GM12878 (cell line): ENCODE measurements around the gene ARAP3. TPM values are rescaled to one million over a fixed set of nuclear protein-coding genes. Genes with fewer than 3 reads are reported as not detected.
A peak's percentile ranks its signal among the peaks of the same experiment; 100 is the strongest.

ENCODE experiments used
- ATAC-seq: fragments of 200-7000 bp; cut with Tn5 transposase; 3 replicates; pipeline ENCODE4 v1.9.1; 2020; ENCODE audit warnings: mild to moderate bottlenecking, moderate library complexity
- BruUV-seq: library from RNA; stranded (reverse); fragments of 400-500 nt; replicated peaks from 2 replicates; lab custom pipeline; 2021; lab: Mats Ljungman, UMichigan
- CTCF ChIA-PET: fragments of 300-600 bp; sonication (Branson Sonifier 250); formaldehyde crosslinking; extraction: SDS; loops from one replicate; lab custom pipeline; 2021; ENCODE audit warnings: inconsistent platforms; lab: Yijun Ruan, JAX
- POLR2A ChIA-PET: fragments of 350-600 bp; formaldehyde crosslinking; extraction: SDS; loops from one replicate; lab custom pipeline; 2021; ENCODE audit warnings: inconsistent platforms; lab: Charles Lee
- RAD21 ChIA-PET: fragments of 300-600 bp; sonication (Branson Sonifier 250); formaldehyde crosslinking; loops from one replicate; lab custom pipeline; 2023; ENCODE audit warnings: antibody characterized with exemption; ENCODE audit not compliant: unreplicated experiment; lab: Charles Lee
- SMC1A ChIA-PET: fragments of 300-600 bp; sonication (Branson Sonifier 250); formaldehyde crosslinking; loops from one replicate; lab custom pipeline; 2023; ENCODE audit not compliant: unreplicated experiment, uncharacterized antibody; lab: Charles Lee
- DNase-seq: peaks from one replicate; pipeline ENCODE4 v3.0.0-alpha.2; 2011; ENCODE audit warnings: low read depth, low spot score
- FAIRE-seq: peaks from 3 replicates; lab custom pipeline; 2011; peaks lifted over from hg19 to GRCh38; lab: Jason Lieb, UNC
- H2AFZ ChIP-seq: 2 replicates; pipeline ENCODE4 v1.6.0; 2011; ENCODE audit warnings: low read depth, low read length, control low read depth; ENCODE audit not compliant: control insufficient read depth
- H3K27ac ChIP-seq: 2 replicates; pipeline ENCODE4 v1.5.1; 2011; ENCODE audit warnings: control low read depth; ENCODE audit not compliant: control insufficient read depth, insufficient read depth
- H3K27me3 ChIP-seq, 2 experiments: replicated peaks in 1 of 2; 2 replicates each; pipeline versions ENCODE4 v1.6.0 to v1.6.1; 2011; ENCODE audit warnings: low read length in 1 of 2; ENCODE audit not compliant: control insufficient read depth in 2 of 2, insufficient read depth in 2 of 2
- H3K36me3 ChIP-seq, 2 experiments: 2 replicates each; pipeline ENCODE4 v1.5.1; 2011; ENCODE audit warnings: low read length in 1 of 2; ENCODE audit not compliant: control insufficient read depth in 2 of 2, insufficient read depth in 2 of 2
- H3K4me1 ChIP-seq: 2 replicates; pipeline ENCODE4 v1.6.1; 2011; ENCODE audit warnings: mild to moderate bottlenecking, low read length, moderate library complexity, mixed read lengths; ENCODE audit not compliant: control insufficient read depth, insufficient read depth
- H3K4me2 ChIP-seq: 2 replicates; pipeline ENCODE4 v1.6.0; 2011; ENCODE audit warnings: control low read depth; ENCODE audit not compliant: control insufficient read depth, insufficient read depth
- H3K4me3 ChIP-seq: fragments of 200-600 bp; sonication (generic); 2 replicates; pipeline ENCODE4 v1.5.1; 2016
- H3K79me2 ChIP-seq: 2 replicates; pipeline ENCODE4 v1.6.0; 2011; ENCODE audit warnings: low read length; ENCODE audit not compliant: control insufficient read depth, insufficient read depth
- H3K9ac ChIP-seq: 2 replicates; pipeline ENCODE4 v1.8.0; 2011; ENCODE audit warnings: low read length, control low read depth, mixed read lengths; ENCODE audit not compliant: control insufficient read depth, insufficient read depth
- H3K9me3 ChIP-seq: replicated peaks from 3 replicates; pipeline ENCODE4 v1.5.1; 2011; ENCODE audit warnings: mild to moderate bottlenecking, low read length; ENCODE audit not compliant: control insufficient read depth, insufficient read depth
- H4K20me1 ChIP-seq: 2 replicates; pipeline ENCODE4 v1.6.0; 2011; ENCODE audit not compliant: control insufficient read depth, insufficient read depth
- ATF7 ChIP-seq: fragments of 450-650 bp; IDR thresholded peaks from 2 replicates; pipeline ENCODE4 v1.6.1; 2016; ENCODE audit warnings: low read depth, mild to moderate bottlenecking
- EP300 ChIP-seq, 2 experiments: fragments of 150-350 bp in 1 of 2; IDR thresholded peaks; 2 replicates each; pipeline ENCODE4 v1.6.1; 2011 to 2012; ENCODE audit warnings: low read depth in 2 of 2, low read length in 2 of 2, borderline replicate concordance in 1 of 2, improper control_type of control experiment in 1 of 2, inconsistent platforms in 1 of 2; ENCODE audit not compliant: control insufficient read depth in 1 of 2
- MEF2A ChIP-seq: IDR thresholded peaks from 2 replicates; pipeline ENCODE4 v1.6.1; 2011; ENCODE audit warnings: low read depth, mild to moderate bottlenecking, low read length, moderate library complexity; ENCODE audit not compliant: insufficient read depth
- POLR2A ChIP-seq: IDR thresholded peaks from 2 replicates; pipeline ENCODE4 v1.6.1; 2011; ENCODE audit warnings: low read depth, mild to moderate bottlenecking, low read length
- POU2F2 ChIP-seq: IDR thresholded peaks from 3 replicates; pipeline ENCODE4 v1.6.1; 2011; ENCODE audit warnings: low read depth, mild to moderate bottlenecking, low read length, borderline replicate concordance
- RAD21 ChIP-seq: IDR thresholded peaks from 2 replicates; pipeline ENCODE4 v1.6.1; 2011; ENCODE audit warnings: mild to moderate bottlenecking, low read depth, low read length, moderate library complexity; ENCODE audit not compliant: insufficient read depth
- RFX5 ChIP-seq: IDR thresholded peaks from 2 replicates; pipeline ENCODE4 v1.6.1; 2011; ENCODE audit warnings: low read depth, low read length, improper control_type of control experiment
- RUNX3 ChIP-seq: IDR thresholded peaks from 2 replicates; pipeline ENCODE4 v1.6.1; 2012; ENCODE audit warnings: low read length, inconsistent platforms
- SUPT20H ChIP-seq: IDR thresholded peaks from 2 replicates; pipeline ENCODE4 v1.6.1; 2011; ENCODE audit warnings: low read depth, mild to moderate bottlenecking, low read length, moderate library complexity, borderline replicate concordance; ENCODE audit not compliant: control insufficient read depth
- TCF12 ChIP-seq: IDR thresholded peaks from 2 replicates; pipeline ENCODE4 v1.6.1; 2011; ENCODE audit warnings: low read depth, mild to moderate bottlenecking, low read length
- WRNIP1 ChIP-seq: IDR thresholded peaks from 2 replicates; pipeline ENCODE4 v1.6.1; 2011; ENCODE audit warnings: low read depth, low read length, improper control_type of control experiment, borderline replicate concordance
- YBX1 ChIP-seq: fragments of 450-650 bp; IDR thresholded peaks from 2 replicates; pipeline ENCODE4 v1.6.1; 2016; ENCODE audit warnings: antibody characterized with exemption
- WGBS: methylation state at CpG from one replicate; pipeline ENCODE4 v1.1.6; 2016; ENCODE audit warnings: low lambda C conversion rate; ENCODE audit not compliant: insufficient replicate concordance, insufficient coverage; ENCODE audit errors: missing lambda C conversion rate; 5-methylcytosine and 5-hydroxymethylcytosine counted together
- in situ Hi-C: fragments of 300-500 bp; cut with MboI; formaldehyde crosslinking; loops from 9 replicates; pipeline ENCODE4 v1.14.3; 2018; ENCODE audit warnings: mixed read lengths
- intact Hi-C: fragments of 100-400 bp; cut with micrococcal nuclease; formaldehyde crosslinking; loops from one replicate; pipeline ENCODE4 v1.14.2; 2022; ENCODE audit not compliant: unreplicated experiment
- polyA plus RNA-seq, 11 experiments: library from polyadenylated mRNA; depleted of rRNA in 4 of 11; unstranded in 6 of 11; stranded (reverse) in 5 of 11; fragments of >200 nt; fragmentation: Nextera tagmentation in 4 of 11; fragmentation: Illumina TruSeq in 1 of 11; extraction: Ambion mirVana in 4 of 11; extraction: Trizol in 1 of 11; gene quantifications; 1 replicate in 1 of 11; 2 replicates in 10 of 11; pipeline versions ENCODE4 v1.2.1 to v1.2.3, GENCODE V29; 2011 to 2016; ENCODE audit warnings: inconsistent platforms in 2 of 11, missing spikeins in 2 of 11, low read depth in 1 of 11
- total RNA-seq, 4 experiments: library from RNA; depleted of rRNA in 3 of 4; stranded (reverse); fragments of >200 nt in 3 of 4; fragmentation: Illumina TruSeq in 1 of 4; extraction: Trizol in 1 of 4; gene quantifications; 2 replicates each; pipeline versions ENCODE4 v1.2.1 to v1.2.3, GENCODE V29; 2013 to 2021
- TF ChIP-seq, protein P1 (sequence below): fragments of 450-650 bp; IDR thresholded peaks from 2 replicates; pipeline ENCODE4 v1.6.1; 2017; ENCODE audit warnings: antibody characterized with exemption, mild to moderate bottlenecking, moderate library complexity
- TF ChIP-seq, protein P2 (sequence below), 3 experiments: IDR thresholded peaks in 2 of 3; conservative IDR thresholded peaks in 1 of 3; 2 replicates each; pipeline ENCODE4 v1.5.1; 2011; ENCODE audit warnings: low read depth in 3 of 3, low read length in 3 of 3, mild to moderate bottlenecking in 3 of 3, control low read depth in 2 of 3, moderate library complexity in 2 of 3, inconsistent platforms in 1 of 3, mixed read lengths in 1 of 3; ENCODE audit not compliant: control insufficient read depth in 2 of 3, insufficient read depth in 1 of 3; ENCODE audit errors: extremely low read depth in 1 of 3
- TF ChIP-seq, protein P3 (sequence below): fragments of 450-650 bp; IDR thresholded peaks from 2 replicates; pipeline ENCODE4 v1.6.1; 2018; ENCODE audit warnings: borderline replicate concordance, mild to moderate bottlenecking; ENCODE audit not compliant: partially characterized antibody

Gene ARAP3
- total and polyA plus RNA-seq, 10 of the 15 experiments (the other 5 are each of a cell fraction or from before 2014, with no cell fraction given) = 0.01 to 0.08 TPM; not detected in 8

DNA sequence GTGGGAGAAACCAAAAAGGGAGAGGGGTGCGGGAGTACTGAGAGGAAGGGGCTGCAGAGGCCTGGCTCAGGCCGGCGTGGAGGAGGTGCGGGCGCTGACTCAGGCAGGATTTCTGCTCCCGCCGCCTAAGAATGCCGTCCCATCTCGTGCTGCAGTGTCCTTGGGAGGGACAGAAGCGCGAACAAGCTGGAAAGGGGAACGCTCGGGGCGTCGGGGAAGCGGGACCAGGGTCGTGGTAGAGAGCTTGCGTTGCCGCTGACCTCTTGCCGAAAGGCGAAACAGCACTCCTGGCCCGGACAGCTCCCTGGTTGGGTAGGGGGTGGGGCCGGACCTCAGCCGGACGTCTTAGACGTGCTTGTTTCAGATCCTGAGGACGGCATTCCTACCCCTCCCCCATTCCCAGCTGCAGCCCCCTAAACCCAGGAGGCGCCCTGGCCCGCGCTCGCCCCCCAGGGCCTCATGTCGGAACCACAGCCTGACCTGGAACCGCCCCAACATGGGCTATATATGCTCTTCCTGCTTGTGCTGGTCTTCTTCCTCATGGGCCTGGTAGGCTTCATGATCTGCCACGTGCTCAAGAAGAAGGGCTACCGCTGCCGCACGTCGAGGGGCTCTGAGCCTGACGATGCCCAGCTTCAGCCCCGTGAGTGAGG lies 44.1 kb downstream of the ARAP3 start:
- Histone ChIP-seq H2AFZ (peak overlapping the region; percentile 95), H3K4me2 (peak overlapping the region; percentile 98), H3K9me3 (no peaks in the 10 kb centered on the region), H4K20me1 (no peaks in the 10 kb centered on the region), H3K9ac (peak overlapping the region; percentile 81), H3K27me3 (no peaks in the 10 kb centered on the region), H3K27ac (peak overlapping the region; percentile 86), H3K4me3 (peak overlapping the region; percentile 85), H3K4me1 (peaks cover 37% of the 10 kb centered on the region), H3K79me2 (peaks cover 46% of the 10 kb centered on the region), H3K36me3 (no peaks in the 10 kb centered on the region; a peak in 2 of 4 replicates)
- DNase-seq (no peak), ATAC-seq (peak; percentile 52), FAIRE-seq (no peak)
- intact Hi-C loops = loop anchor here (1.0 to 5.0 kb wide), 2 partner anchors 46 to 126 kb away; no protein-coding TSS in a partner anchor
- WGBS = 2% methylated on average over 40 of the region's 40 CpGs
- BruUV-seq = no TSS peak
- in situ Hi-C loops = no loop called here
- CTCF ChIA-PET = interaction anchor here (0.7 to 11.2 kb wide), 14 partner anchors 11 to 242 kb away, joined by 3 to 137 read pairs (median 10); partner anchors contain the start of genes DIAPH1 and FCHSD1
- RAD21 ChIA-PET = interaction anchor here (1.5 to 8.2 kb wide), 4 partner anchors 18 to 323 kb away, joined by 3 to 124 read pairs (median 48); partner anchors contain the start of gene DIAPH1
- SMC1A ChIA-PET = interaction anchor here (0.9 to 12.9 kb wide), 6 partner anchors 13 to 45 kb away, joined by 3 to 245 read pairs (median 10); partner anchors contain the start of genes DIAPH1 and FCHSD1
- POLR2A ChIA-PET = interaction anchor here (0.9 to 11.5 kb wide), 9 partner anchors 9 to 332 kb away, joined by 3 to 215 read pairs (median 10); partner anchors contain the start of genes DIAPH1, FCHSD1 and RNF14
- TF ChIP-seq, protein P1, sequence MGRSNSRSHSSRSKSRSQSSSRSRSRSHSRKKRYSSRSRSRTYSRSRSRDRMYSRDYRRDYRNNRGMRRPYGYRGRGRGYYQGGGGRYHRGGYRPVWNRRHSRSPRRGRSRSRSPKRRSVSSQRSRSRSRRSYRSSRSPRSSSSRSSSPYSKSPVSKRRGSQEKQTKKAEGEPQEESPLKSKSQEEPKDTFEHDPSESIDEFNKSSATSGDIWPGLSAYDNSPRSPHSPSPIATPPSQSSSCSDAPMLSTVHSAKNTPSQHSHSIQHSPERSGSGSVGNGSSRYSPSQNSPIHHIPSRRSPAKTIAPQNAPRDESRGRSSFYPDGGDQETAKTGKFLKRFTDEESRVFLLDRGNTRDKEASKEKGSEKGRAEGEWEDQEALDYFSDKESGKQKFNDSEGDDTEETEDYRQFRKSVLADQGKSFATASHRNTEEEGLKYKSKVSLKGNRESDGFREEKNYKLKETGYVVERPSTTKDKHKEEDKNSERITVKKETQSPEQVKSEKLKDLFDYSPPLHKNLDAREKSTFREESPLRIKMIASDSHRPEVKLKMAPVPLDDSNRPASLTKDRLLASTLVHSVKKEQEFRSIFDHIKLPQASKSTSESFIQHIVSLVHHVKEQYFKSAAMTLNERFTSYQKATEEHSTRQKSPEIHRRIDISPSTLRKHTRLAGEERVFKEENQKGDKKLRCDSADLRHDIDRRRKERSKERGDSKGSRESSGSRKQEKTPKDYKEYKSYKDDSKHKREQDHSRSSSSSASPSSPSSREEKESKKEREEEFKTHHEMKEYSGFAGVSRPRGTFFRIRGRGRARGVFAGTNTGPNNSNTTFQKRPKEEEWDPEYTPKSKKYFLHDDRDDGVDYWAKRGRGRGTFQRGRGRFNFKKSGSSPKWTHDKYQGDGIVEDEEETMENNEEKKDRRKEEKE = no peak
- TF ChIP-seq, protein P2, sequence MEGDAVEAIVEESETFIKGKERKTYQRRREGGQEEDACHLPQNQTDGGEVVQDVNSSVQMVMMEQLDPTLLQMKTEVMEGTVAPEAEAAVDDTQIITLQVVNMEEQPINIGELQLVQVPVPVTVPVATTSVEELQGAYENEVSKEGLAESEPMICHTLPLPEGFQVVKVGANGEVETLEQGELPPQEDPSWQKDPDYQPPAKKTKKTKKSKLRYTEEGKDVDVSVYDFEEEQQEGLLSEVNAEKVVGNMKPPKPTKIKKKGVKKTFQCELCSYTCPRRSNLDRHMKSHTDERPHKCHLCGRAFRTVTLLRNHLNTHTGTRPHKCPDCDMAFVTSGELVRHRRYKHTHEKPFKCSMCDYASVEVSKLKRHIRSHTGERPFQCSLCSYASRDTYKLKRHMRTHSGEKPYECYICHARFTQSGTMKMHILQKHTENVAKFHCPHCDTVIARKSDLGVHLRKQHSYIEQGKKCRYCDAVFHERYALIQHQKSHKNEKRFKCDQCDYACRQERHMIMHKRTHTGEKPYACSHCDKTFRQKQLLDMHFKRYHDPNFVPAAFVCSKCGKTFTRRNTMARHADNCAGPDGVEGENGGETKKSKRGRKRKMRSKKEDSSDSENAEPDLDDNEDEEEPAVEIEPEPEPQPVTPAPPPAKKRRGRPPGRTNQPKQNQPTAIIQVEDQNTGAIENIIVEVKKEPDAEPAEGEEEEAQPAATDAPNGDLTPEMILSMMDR (IDR thresholded peaks at IDR 0.05 in 2 of 3, conservative IDR thresholded peaks at IDR 0.05 in 1 of 3; ENCODE audit: control insufficient read depth in 2 of 3, extremely low read depth in 1 of 3, insufficient read depth in 1 of 3, low read depth in 3 of 3, low read length in 3 of 3) = peak; percentile 45 to 64 (median 57)
- TF ChIP-seq ATF7 (no peak), TCF12 (no peak; the same call in 1 of the 2 replicates), RAD21 (peak; percentile 52), POLR2A (0 out of 2 replicates have a peak, but pooled peaks have one; percentile 54), WRNIP1 (no peak), MEF2A (no peak), RFX5 (no peak), RUNX3 (peak; percentile 55), SUPT20H (no peak), POU2F2 (no peak), YBX1 (no peak), EP300 (IDR thresholded peaks at IDR 0.05; ENCODE audit: borderline replicate concordance in 1 of 2, control insufficient read depth in 1 of 2, low read depth in 2 of 2, low read length in 2 of 2) (no peak)
- TF ChIP-seq, protein P3, sequence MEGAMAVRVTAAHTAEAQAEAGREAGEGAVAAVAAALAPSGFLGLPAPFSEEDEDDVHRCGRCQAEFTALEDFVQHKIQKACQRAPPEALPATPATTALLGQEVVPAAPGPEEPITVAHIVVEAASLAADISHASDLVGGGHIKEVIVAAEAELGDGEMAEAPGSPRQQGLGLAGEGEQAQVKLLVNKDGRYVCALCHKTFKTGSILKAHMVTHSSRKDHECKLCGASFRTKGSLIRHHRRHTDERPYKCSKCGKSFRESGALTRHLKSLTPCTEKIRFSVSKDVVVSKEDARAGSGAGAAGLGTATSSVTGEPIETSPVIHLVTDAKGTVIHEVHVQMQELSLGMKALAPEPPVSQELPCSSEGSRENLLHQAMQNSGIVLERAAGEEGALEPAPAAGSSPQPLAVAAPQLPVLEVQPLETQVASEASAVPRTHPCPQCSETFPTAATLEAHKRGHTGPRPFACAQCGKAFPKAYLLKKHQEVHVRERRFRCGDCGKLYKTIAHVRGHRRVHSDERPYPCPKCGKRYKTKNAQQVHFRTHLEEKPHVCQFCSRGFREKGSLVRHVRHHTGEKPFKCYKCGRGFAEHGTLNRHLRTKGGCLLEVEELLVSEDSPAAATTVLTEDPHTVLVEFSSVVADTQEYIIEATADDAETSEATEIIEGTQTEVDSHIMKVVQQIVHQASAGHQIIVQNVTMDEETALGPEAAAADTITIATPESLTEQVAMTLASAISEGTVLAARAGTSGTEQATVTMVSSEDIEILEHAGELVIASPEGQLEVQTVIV = no peak
